Stomach (tissue), 4 donors: ENCODE results near the gene RAD51D.

ENCODE experiments used
- CTCF ChIP-seq, 7 experiments: fragments of 450-650 bp in 4 of 7; fragments of 200-600 bp in 3 of 7; sonication (generic) in 3 of 7; IDR thresholded peaks; one replicate each; pipeline ENCODE4 v1.5.1; 2016 to 2019; ENCODE audit warnings: antibody characterized with exemption in 7 of 7, control low read depth in 2 of 7, mild to moderate bottlenecking in 1 of 7
- EP300 ChIP-seq: sonication (generic); formaldehyde crosslinking; IDR thresholded peaks from one replicate; pipeline ENCODE4 v1.6.1; 2017; ENCODE audit warnings: antibody characterized with exemption

- TF ChIP-seq EP300 (no peak), CTCF (IDR thresholded peaks at IDR 0.05) (no peak)
Observed at GRCh38 chr17:35132099-35132498, 12.4 kb upstream of the RAD51D start.
